DMS53 (cell line): ENCODE data around the gene NCOA5.

ENCODE experiments used
- DNase-seq: peaks from one replicate; lab custom pipeline; 2025; lab: John Stamatoyannopoulos, UW

Gene NCOA5

GRCh38 chr20:46062621-46063020 is 27.1 kb downstream of the NCOA5 start:
- no peak for DNase-seq

GRCh38 chr20:46062151-46062550 is 27.6 kb downstream of the NCOA5 start:
- no peak for DNase-seq

- DNase-seq = no peak
These were observed 28.8 kb downstream of the NCOA5 start for GRCh38 chr20:46060975-46061374.

- DNase-seq = no peak
These were observed 29.4 kb downstream of the NCOA5 start for GRCh38 chr20:46060301-46060881.

- no peak for DNase-seq
These were observed 31.0 kb downstream of the NCOA5 start for GRCh38 chr20:46058599-46059281.

GRCh38 chr20:46057856-46058598 is 31.7 kb downstream of the NCOA5 start:
- DNase-seq = no peak

- DNase-seq = peak; percentile 19
These were observed 32.5 kb downstream of the NCOA5 start for GRCh38 chr20:46056970-46057855.

GRCh38 chr20:46056027-46056833 is 33.5 kb downstream of the NCOA5 start:
- DNase-seq = no peak

GRCh38 chr20:46055269-46055668 is 34.5 kb downstream of the NCOA5 start:
- no peak for DNase-seq

- no peak for DNase-seq
These were observed 35.2 kb downstream of the NCOA5 start for GRCh38 chr20:46054606-46055005.

GRCh38 chr20:46053416-46053815 is 36.3 kb downstream of the NCOA5 start:
- no peak for DNase-seq

- DNase-seq = peak; percentile 41
These were observed 38.0 kb downstream of the NCOA5 start for GRCh38 chr20:46051556-46052308.

GRCh38 chr20:46050885-46051284 is 38.9 kb downstream of the NCOA5 start:
- DNase-seq = no peak

GRCh38 chr20:46050444-46050843 is 39.3 kb downstream of the NCOA5 start:
- DNase-seq = no peak

GRCh38 chr20:46049815-46050214 is 39.9 kb downstream of the NCOA5 start:
- no peak for DNase-seq

- no peak for DNase-seq
These were observed 40.6 kb downstream of the NCOA5 start for GRCh38 chr20:46049190-46049589.

- DNase-seq = no peak
These were observed 41.9 kb downstream of the NCOA5 start for GRCh38 chr20:46047821-46048220.

GRCh38 chr20:46046588-46047310 is 43.0 kb downstream of the NCOA5 start:
- no peak for DNase-seq

GRCh38 chr20:46044896-46045295 is 44.9 kb downstream of the NCOA5 start:
- no peak for DNase-seq

GRCh38 chr20:46043556-46043955 is 46.2 kb downstream of the NCOA5 start:
- DNase-seq = no peak
